Neural cell (in vitro differentiated cells): ENCODE results near the gene GPR62. TPM values are rescaled to one million over a fixed set of nuclear protein-coding genes. Genes with fewer than 3 reads are reported as not detected.

Experiments used
- H2AFZ ChIP-seq: fragments of 200-600, 300-800 bp; sonication (generic), shearing (Covaris generic); 2 replicates; pipeline ENCODE4 v1.6.0; 2014; ENCODE audit warnings: low read depth, mild to moderate bottlenecking, antibody characterized with exemption, low read length, moderate library complexity
- H3F3A ChIP-seq: fragments of 200-600 bp; shearing (Covaris generic); 2 replicates; pipeline ENCODE4 v1.6.1; 2016; ENCODE audit warnings: mild to moderate bottlenecking, moderate library complexity, mixed read lengths, antibody characterized with exemption, low read length; ENCODE audit not compliant: insufficient read depth, poor library complexity, severe bottlenecking
- H3K27ac ChIP-seq: fragments of 200-600, 300-800 bp; sonication (generic), shearing (Covaris generic); 2 replicates; pipeline ENCODE4 v1.5.1; 2014; ENCODE audit warnings: mild to moderate bottlenecking, low read length, moderate library complexity
- H3K27me3 ChIP-seq: fragments of 300-800, 200-600 bp; sonication (generic), shearing (Covaris generic); 2 replicates; pipeline ENCODE4 v1.6.0; 2014; ENCODE audit warnings: mild to moderate bottlenecking, low read depth, low read length, moderate library complexity; ENCODE audit not compliant: insufficient read depth
- H3K36me3 ChIP-seq: fragments of 300-800, 200-600 bp; sonication (generic), shearing (Covaris generic); 2 replicates; pipeline ENCODE4 v1.5.1; 2014; ENCODE audit warnings: mild to moderate bottlenecking, antibody characterized with exemption, low read length, moderate library complexity; ENCODE audit not compliant: insufficient read depth
- H3K4me2 ChIP-seq: fragments of 300-800, 200-600 bp; sonication (generic), shearing (Covaris generic); 2 replicates; pipeline ENCODE4 v1.6.0; 2014; ENCODE audit warnings: mild to moderate bottlenecking, low read length
- H3K4me3 ChIP-seq: fragments of 300-800, 200-600 bp; sonication (generic), shearing (Covaris generic); 2 replicates; pipeline ENCODE4 v1.5.1; 2014; ENCODE audit warnings: mild to moderate bottlenecking, low read length, moderate library complexity
- H3K79me2 ChIP-seq: fragments of 200-600 bp; shearing (Covaris generic); replicated peaks from 2 replicates; pipeline ENCODE4 v1.6.0; 2014; ENCODE audit warnings: mild to moderate bottlenecking, low read length, moderate library complexity; ENCODE audit not compliant: insufficient read depth
- H3K9ac ChIP-seq: fragments of 300-800, 200-600 bp; sonication (generic), shearing (Covaris generic); 2 replicates; pipeline ENCODE4 v1.6.1; 2016; ENCODE audit warnings: mild to moderate bottlenecking, low read length, mixed read lengths
- H3K9me2 ChIP-seq: fragments of 200-600 bp; shearing (Covaris generic); 2 replicates; pipeline ENCODE4 v1.6.1; 2016; ENCODE audit warnings: mild to moderate bottlenecking, low read length, mixed read lengths; ENCODE audit not compliant: insufficient read depth
- H3K9me3 ChIP-seq: fragments of 200-600, 300-800 bp; sonication (generic), shearing (Covaris generic); 2 replicates; pipeline ENCODE4 v1.6.1; 2016; ENCODE audit warnings: mild to moderate bottlenecking, mixed run types, low read length, moderate library complexity, mixed read lengths
- H4K20me1 ChIP-seq: fragments of 200-600 bp; shearing (Covaris generic); 2 replicates; pipeline ENCODE4 v1.6.1; 2016; ENCODE audit warnings: mild to moderate bottlenecking, mixed run types; ENCODE audit not compliant: insufficient read depth
- EP300 ChIP-seq: fragments of 450-650 bp; conservative IDR thresholded peaks from 2 replicates; pipeline ENCODE4 v1.6.1; 2014; ENCODE audit warnings: antibody characterized with exemption, mild to moderate bottlenecking, moderate library complexity; ENCODE audit not compliant: poor library complexity, severe bottlenecking
- EZH2 ChIP-seq: fragments of 200-600, 300-800 bp; shearing (Covaris generic), sonication (generic); IDR thresholded peaks from 2 replicates; pipeline ENCODE4 v1.6.1; 2014; ENCODE audit warnings: antibody characterized with exemption, low read length, borderline replicate concordance, mild to moderate bottlenecking; ENCODE audit not compliant: insufficient read depth, poor library complexity, severe bottlenecking
- MXI1 ChIP-seq: fragments of 450-650 bp; conservative IDR thresholded peaks from 2 replicates; pipeline ENCODE4 v1.6.1; 2014; ENCODE audit warnings: antibody characterized with exemption, mild to moderate bottlenecking; ENCODE audit not compliant: poor library complexity, severe bottlenecking
- POLR2AphosphoS5 ChIP-seq: IDR thresholded peaks from 2 replicates; pipeline ENCODE4 v1.6.1; 2012
- RAD21 ChIP-seq: fragments of 450-650 bp; conservative IDR thresholded peaks from 2 replicates; pipeline ENCODE4 v1.6.1; 2014; ENCODE audit warnings: antibody characterized with exemption, mild to moderate bottlenecking, moderate library complexity
- SMC3 ChIP-seq: fragments of 450-650 bp; conservative IDR thresholded peaks from 2 replicates; pipeline ENCODE4 v1.6.1; 2014; ENCODE audit warnings: antibody characterized with exemption, mild to moderate bottlenecking, moderate library complexity; ENCODE audit not compliant: poor library complexity
- TAF1 ChIP-seq: IDR thresholded peaks from 2 replicates; pipeline ENCODE4 v1.6.1; 2012; ENCODE audit warnings: low read depth
- polyA plus RNA-seq: library from polyadenylated mRNA; depleted of rRNA; stranded (reverse); fragments of >200 nt; gene quantifications from 2 replicates; pipeline ENCODE4 v1.2.3, GENCODE V29; 2014
- TF ChIP-seq, protein P1 (sequence below): fragments of 450-650 bp; IDR thresholded peaks from 2 replicates; pipeline ENCODE4 v1.5.1; 2014; ENCODE audit warnings: antibody characterized with exemption, mild to moderate bottlenecking, moderate library complexity; ENCODE audit not compliant: poor library complexity, severe bottlenecking
- TF ChIP-seq, protein P2 (sequence below): IDR thresholded peaks from 2 replicates; pipeline ENCODE4 v1.6.1; 2012; ENCODE audit warnings: borderline replicate concordance

Gene GPR62
- polyA plus RNA-seq, 1 donor from 2014 or later: not detected

DNA sequence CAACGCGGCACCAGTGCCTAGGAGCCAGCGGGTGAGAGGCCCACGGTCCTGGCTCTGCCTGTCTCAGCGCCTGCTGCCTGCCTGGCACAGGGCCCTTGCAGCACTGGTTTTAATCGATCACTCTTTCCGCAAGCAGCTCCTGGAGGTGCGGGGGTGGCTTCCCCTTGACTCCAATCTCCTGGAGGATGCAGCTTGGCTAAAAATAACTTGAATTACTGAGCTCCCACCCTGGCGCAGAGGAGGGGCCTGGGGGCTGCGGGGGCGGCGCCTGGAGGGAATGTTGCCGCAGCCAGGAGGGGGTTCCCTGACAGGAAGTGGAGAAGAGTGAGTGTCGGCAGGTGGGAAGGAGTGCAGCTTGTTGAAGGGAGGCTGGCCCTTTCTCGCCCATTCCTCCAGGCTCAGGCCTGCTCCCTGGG, 50.4 kb downstream of the GPR62 start:
- Histone ChIP-seq H3F3A (no peaks in the 10 kb centered on the region), H3K9ac (peak overlapping the region; percentile 61), H3K36me3 (no peaks in the 10 kb centered on the region), H3K27ac (peak overlapping the region; percentile 74), H3K9me3 (no peaks in the 10 kb centered on the region), H3K79me2 (no peaks in the 10 kb centered on the region), H3K4me2 (peak overlapping the region; percentile 51), H4K20me1 (no peaks in the 10 kb centered on the region), H3K4me3 (peak overlapping the region; percentile 55), H3K9me2 (no peaks in the 10 kb centered on the region), H3K27me3 (no peaks in the 10 kb centered on the region), H2AFZ (peak overlapping the region; percentile 32)
- no peak for TF ChIP-seq EZH2
- no peak for TF ChIP-seq TAF1
- peak; percentile 20 for TF ChIP-seq SMC3
- TF ChIP-seq MXI1: no peak
- peak; percentile 36 for TF ChIP-seq POLR2AphosphoS5
- TF ChIP-seq, protein P1, sequence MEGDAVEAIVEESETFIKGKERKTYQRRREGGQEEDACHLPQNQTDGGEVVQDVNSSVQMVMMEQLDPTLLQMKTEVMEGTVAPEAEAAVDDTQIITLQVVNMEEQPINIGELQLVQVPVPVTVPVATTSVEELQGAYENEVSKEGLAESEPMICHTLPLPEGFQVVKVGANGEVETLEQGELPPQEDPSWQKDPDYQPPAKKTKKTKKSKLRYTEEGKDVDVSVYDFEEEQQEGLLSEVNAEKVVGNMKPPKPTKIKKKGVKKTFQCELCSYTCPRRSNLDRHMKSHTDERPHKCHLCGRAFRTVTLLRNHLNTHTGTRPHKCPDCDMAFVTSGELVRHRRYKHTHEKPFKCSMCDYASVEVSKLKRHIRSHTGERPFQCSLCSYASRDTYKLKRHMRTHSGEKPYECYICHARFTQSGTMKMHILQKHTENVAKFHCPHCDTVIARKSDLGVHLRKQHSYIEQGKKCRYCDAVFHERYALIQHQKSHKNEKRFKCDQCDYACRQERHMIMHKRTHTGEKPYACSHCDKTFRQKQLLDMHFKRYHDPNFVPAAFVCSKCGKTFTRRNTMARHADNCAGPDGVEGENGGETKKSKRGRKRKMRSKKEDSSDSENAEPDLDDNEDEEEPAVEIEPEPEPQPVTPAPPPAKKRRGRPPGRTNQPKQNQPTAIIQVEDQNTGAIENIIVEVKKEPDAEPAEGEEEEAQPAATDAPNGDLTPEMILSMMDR: no peak
- TF ChIP-seq EP300: peak; percentile 22

DNA sequence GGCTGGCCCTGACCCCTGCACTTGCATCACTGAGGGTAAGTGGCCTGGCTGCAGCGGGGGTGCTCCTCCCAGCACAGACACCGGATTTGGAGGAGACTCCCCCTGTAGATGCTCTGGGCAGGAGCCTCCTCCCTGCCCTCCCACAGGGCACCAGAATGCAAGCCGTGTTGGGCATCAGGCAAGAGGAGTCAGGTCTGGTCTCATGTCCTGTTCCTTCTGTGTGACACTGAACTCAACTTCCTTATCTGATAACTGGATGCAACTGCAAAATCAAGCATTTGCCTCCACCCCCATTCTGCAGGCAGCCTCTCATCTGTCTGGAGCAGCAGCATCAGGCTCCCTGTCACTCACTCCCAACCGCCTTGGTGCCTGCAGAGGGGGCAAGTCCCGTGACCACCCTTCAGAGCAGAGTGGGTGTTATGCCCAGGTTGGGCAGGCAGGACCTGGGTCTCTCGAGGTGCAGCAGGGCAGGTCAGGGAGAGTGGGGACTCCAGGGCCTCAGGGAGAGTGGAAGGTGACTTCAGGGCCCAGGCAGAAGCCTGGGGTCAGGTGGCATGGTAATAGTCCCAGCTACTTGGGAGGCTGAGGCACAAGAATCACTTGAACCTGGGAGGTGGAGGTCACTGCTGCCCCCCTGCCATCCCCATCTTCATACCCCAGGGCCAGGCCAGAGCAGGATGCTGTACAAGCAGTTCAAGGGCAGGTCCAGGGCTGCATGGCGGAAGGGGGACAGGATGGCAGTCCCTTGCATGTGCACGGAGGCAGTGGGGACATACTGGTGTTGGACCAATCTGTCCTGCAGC, 51.0 kb downstream of the GPR62 start:
- peak overlapping the region; percentile 61 for H3K9ac ChIP-seq
- H3K4me2 ChIP-seq: peak overlapping the region; percentile 51
- no peak for TF ChIP-seq EZH2
- TF ChIP-seq SMC3: no peak
- TF ChIP-seq TAF1: no peak
- TF ChIP-seq, protein P1: no peak
- no peak for TF ChIP-seq POLR2AphosphoS5
- TF ChIP-seq RAD21: no peak
- H3K9me2 ChIP-seq: no peaks in the 10 kb centered on the region
- peak overlapping the region; percentile 32 for H2AFZ ChIP-seq
- no peaks in the 10 kb centered on the region for H4K20me1 ChIP-seq
- no peaks in the 10 kb centered on the region for H3F3A ChIP-seq
- H3K27ac ChIP-seq: peak overlapping the region; percentile 74
- peak overlapping the region; percentile 55 for H3K4me3 ChIP-seq
- H3K9me3 ChIP-seq: no peaks in the 10 kb centered on the region
- no peaks in the 10 kb centered on the region for H3K36me3 ChIP-seq
- no peaks in the 10 kb centered on the region for H3K27me3 ChIP-seq
- H3K79me2 ChIP-seq: no peaks in the 10 kb centered on the region

DNA sequence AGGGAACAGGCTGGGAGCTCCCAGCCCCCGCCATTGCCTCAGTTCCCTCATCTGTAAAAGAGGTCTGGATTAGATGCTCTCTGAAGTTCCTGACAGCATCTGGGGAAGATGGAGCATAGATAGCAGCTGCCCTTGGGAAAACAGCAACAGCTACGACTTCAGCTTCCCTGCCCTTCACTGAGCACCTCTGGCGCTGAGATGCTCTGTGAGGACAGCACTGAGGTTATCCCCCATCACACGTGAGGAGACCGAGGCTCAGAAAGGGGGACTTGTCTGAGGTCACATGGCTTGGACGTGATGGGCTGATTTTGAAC, 51.6 kb downstream of the GPR62 start:
- H4K20me1 ChIP-seq: no peaks in the 10 kb centered on the region
- H3K27ac ChIP-seq: peak overlapping the region; percentile 34
- H3K9me2 ChIP-seq: no peaks in the 10 kb centered on the region
- no peaks in the 10 kb centered on the region for H3K27me3 ChIP-seq
- H3F3A ChIP-seq: no peaks in the 10 kb centered on the region
- H2AFZ ChIP-seq: no peak overlapping the region
- H3K4me3 ChIP-seq: peak overlapping the region; percentile 55
- H3K9ac ChIP-seq: peak overlapping the region; percentile 61
- H3K79me2 ChIP-seq: no peaks in the 10 kb centered on the region
- no peak overlapping the region for H3K4me2 ChIP-seq
- no peaks in the 10 kb centered on the region for H3K9me3 ChIP-seq
- H3K36me3 ChIP-seq: no peaks in the 10 kb centered on the region
- TF ChIP-seq SMC3 (no peak), RAD21 (no peak), POLR2AphosphoS5 (no peak), TAF1 (no peak), MXI1 (no peak), EP300 (no peak), EZH2 (no peak)
- TF ChIP-seq, protein P1: no peak
- TF ChIP-seq, protein P2, sequence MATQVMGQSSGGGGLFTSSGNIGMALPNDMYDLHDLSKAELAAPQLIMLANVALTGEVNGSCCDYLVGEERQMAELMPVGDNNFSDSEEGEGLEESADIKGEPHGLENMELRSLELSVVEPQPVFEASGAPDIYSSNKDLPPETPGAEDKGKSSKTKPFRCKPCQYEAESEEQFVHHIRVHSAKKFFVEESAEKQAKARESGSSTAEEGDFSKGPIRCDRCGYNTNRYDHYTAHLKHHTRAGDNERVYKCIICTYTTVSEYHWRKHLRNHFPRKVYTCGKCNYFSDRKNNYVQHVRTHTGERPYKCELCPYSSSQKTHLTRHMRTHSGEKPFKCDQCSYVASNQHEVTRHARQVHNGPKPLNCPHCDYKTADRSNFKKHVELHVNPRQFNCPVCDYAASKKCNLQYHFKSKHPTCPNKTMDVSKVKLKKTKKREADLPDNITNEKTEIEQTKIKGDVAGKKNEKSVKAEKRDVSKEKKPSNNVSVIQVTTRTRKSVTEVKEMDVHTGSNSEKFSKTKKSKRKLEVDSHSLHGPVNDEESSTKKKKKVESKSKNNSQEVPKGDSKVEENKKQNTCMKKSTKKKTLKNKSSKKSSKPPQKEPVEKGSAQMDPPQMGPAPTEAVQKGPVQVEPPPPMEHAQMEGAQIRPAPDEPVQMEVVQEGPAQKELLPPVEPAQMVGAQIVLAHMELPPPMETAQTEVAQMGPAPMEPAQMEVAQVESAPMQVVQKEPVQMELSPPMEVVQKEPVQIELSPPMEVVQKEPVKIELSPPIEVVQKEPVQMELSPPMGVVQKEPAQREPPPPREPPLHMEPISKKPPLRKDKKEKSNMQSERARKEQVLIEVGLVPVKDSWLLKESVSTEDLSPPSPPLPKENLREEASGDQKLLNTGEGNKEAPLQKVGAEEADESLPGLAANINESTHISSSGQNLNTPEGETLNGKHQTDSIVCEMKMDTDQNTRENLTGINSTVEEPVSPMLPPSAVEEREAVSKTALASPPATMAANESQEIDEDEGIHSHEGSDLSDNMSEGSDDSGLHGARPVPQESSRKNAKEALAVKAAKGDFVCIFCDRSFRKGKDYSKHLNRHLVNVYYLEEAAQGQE: no peak
